Ascending aorta (tissue), 2 donors: ENCODE measurements around the gene RIMBP2. TPM values are rescaled to one million over a fixed set of nuclear protein-coding genes. Genes with fewer than 3 reads are reported as not detected.

Experiments used
- DNase-seq, 2 donors: peaks; one replicate each; pipeline ENCODE4 v3.0.0-alpha.2; 2019; ENCODE audit warnings: low spot score in 2 of 2
- H3K27ac ChIP-seq, 2 donors: fragments of 200-600 bp; sonication (generic); one replicate each; pipeline ENCODE4 v1.5.1; 2016 to 2017; ENCODE audit warnings: mild to moderate bottlenecking in 1 of 2
- H3K27me3 ChIP-seq: fragments of 200-600 bp; sonication (generic); one replicate; pipeline ENCODE4 v1.5.1; 2017
- H3K36me3 ChIP-seq, 2 donors: fragments of 200-600 bp; sonication (generic); one replicate each; pipeline ENCODE4 v1.5.1; 2016
- H3K4me1 ChIP-seq, 2 donors: fragments of 200-600 bp; sonication (generic); one replicate each; pipeline ENCODE4 v1.5.1; 2016 to 2017; ENCODE audit warnings: mild to moderate bottlenecking in 1 of 2
- H3K4me3 ChIP-seq, 2 donors: fragments of 200-600 bp; sonication (generic); one replicate each; pipeline ENCODE4 v1.5.1; 2016 to 2017; ENCODE audit warnings: mild to moderate bottlenecking in 1 of 2
- H3K9me3 ChIP-seq, 2 donors: fragments of 200-600 bp; sonication (generic); one replicate each; pipeline ENCODE4 v1.5.1; 2016
- CTCF ChIP-seq, 3 experiments: fragments of 200-600 bp in 2 of 3; fragments of 450-650 bp in 1 of 3; sonication (generic) in 2 of 3; IDR thresholded peaks; one replicate each; pipeline ENCODE4 v1.5.1; 2016 to 2019; ENCODE audit warnings: antibody characterized with exemption in 3 of 3, mild to moderate bottlenecking in 1 of 3, moderate library complexity in 1 of 3
- intact Hi-C: fragments of 100-400 bp; cut with DNase I; formaldehyde crosslinking; loops from one replicate; pipeline ENCODE4 v1.15.1; 2023
- total RNA-seq: library from RNA; depleted of rRNA; stranded (reverse); fragments of >200 nt; gene quantifications from one replicate; pipeline ENCODE4 v1.1.0, GENCODE V29; 2016

RIMBP2 gene
- total RNA-seq, 1 donor from 2014 or later, result not detected

GRCh38 chr12:130456375-130457199, 259.5 kb downstream of the RIMBP2 start:
- TF ChIP-seq CTCF (IDR thresholded peaks at IDR 0.05), result no peak
- no peak overlapping the region for H3K4me3 ChIP-seq
- intact Hi-C loops, result no loop called here
- DNase-seq, result no peak
- H3K9me3 ChIP-seq, result no peaks in the 10 kb centered on the region
- no peaks in the 10 kb centered on the region for H3K27me3 ChIP-seq
- H3K27ac ChIP-seq, result no peak overlapping the region
- no peaks in the 10 kb centered on the region for H3K4me1 ChIP-seq
- no peaks in the 10 kb centered on the region for H3K36me3 ChIP-seq

- TF ChIP-seq CTCF (IDR thresholded peaks at IDR 0.05), result no peak
- Histone ChIP-seq H3K36me3 (no peaks in the 10 kb centered on the region), H3K9me3 (no peaks in the 10 kb centered on the region), H3K27ac (no peak overlapping the region), H3K27me3 (no peaks in the 10 kb centered on the region), H3K4me3 (no peak overlapping the region), H3K4me1 (no peaks in the 10 kb centered on the region)
- intact Hi-C loops, result no loop called here
- DNase-seq, result no peak
Measured at GRCh38 chr12:130455161-130455560, 260.9 kb downstream of the RIMBP2 start.

GRCh38 chr12:130454296-130454695, 261.8 kb downstream of the RIMBP2 start:
- no peaks in the 10 kb centered on the region for H3K9me3 ChIP-seq
- no peak overlapping the region for H3K4me3 ChIP-seq
- no peaks in the 10 kb centered on the region for H3K36me3 ChIP-seq
- DNase-seq, result no peak
- no peaks in the 10 kb centered on the region for H3K4me1 ChIP-seq
- H3K27me3 ChIP-seq, result no peaks in the 10 kb centered on the region
- intact Hi-C loops, result no loop called here
- H3K27ac ChIP-seq, result no peak overlapping the region
- TF ChIP-seq CTCF (IDR thresholded peaks at IDR 0.05), result no peak

GRCh38 chr12:130452546-130452945, 263.6 kb downstream of the RIMBP2 start:
- intact Hi-C loops, result no loop called here
- Histone ChIP-seq H3K27ac (no peak overlapping the region), H3K4me3 (no peak overlapping the region), H3K27me3 (no peaks in the 10 kb centered on the region), H3K4me1 (no peaks in the 10 kb centered on the region), H3K36me3 (no peaks in the 10 kb centered on the region), H3K9me3 (no peaks in the 10 kb centered on the region)
- no peak for TF ChIP-seq CTCF (IDR thresholded peaks at IDR 0.05)
- DNase-seq, result no peak

GRCh38 chr12:130451001-130451930, 264.8 kb downstream of the RIMBP2 start:
- no peaks in the 10 kb centered on the region for H3K27me3 ChIP-seq
- H3K9me3 ChIP-seq, result no peaks in the 10 kb centered on the region
- no peaks in the 10 kb centered on the region for H3K36me3 ChIP-seq
- no peak overlapping the region for H3K4me3 ChIP-seq
- intact Hi-C loops, result no loop called here
- H3K27ac ChIP-seq, result no peak overlapping the region
- H3K4me1 ChIP-seq, result no peaks in the 10 kb centered on the region
- DNase-seq, result no peak
- TF ChIP-seq CTCF (IDR thresholded peaks at IDR 0.05), result no peak
